GM12874 (cell line): ENCODE results near the gene EME2.

Experiments
- TF ChIP-seq, protein P1 (sequence below): IDR thresholded peaks from 2 replicates; pipeline ENCODE4 v1.5.1; 2011; ENCODE audit warnings: low read depth, mild to moderate bottlenecking, control low read depth, low read length, moderate library complexity; ENCODE audit not compliant: insufficient read depth

The EME2 gene

DNA sequence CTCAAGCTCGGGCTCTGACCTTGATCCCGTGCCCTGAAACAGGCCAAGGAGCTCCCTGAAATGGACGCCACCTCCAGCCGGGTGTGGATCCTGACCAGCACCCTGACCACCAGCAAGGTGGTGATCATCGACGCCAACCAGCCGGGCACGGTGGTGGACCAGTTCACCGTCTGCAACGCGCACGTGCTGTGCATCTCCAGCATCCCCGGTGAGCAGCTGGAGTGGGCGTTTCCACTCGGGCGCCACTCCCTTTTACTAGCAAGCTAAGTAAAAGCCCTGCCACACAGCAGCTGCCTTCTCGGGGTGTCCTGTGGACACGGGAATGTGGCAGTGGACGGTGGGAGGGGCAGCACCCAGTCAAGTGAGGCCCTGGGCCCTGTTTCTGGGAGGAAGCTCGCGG is 7.6 kb upstream of the EME2 start:
- TF ChIP-seq, protein P1, sequence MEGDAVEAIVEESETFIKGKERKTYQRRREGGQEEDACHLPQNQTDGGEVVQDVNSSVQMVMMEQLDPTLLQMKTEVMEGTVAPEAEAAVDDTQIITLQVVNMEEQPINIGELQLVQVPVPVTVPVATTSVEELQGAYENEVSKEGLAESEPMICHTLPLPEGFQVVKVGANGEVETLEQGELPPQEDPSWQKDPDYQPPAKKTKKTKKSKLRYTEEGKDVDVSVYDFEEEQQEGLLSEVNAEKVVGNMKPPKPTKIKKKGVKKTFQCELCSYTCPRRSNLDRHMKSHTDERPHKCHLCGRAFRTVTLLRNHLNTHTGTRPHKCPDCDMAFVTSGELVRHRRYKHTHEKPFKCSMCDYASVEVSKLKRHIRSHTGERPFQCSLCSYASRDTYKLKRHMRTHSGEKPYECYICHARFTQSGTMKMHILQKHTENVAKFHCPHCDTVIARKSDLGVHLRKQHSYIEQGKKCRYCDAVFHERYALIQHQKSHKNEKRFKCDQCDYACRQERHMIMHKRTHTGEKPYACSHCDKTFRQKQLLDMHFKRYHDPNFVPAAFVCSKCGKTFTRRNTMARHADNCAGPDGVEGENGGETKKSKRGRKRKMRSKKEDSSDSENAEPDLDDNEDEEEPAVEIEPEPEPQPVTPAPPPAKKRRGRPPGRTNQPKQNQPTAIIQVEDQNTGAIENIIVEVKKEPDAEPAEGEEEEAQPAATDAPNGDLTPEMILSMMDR, result no peak

- TF ChIP-seq, protein P1, result no peak
Measured at GRCh38 chr16:1765826-1766225, 6.8 kb upstream of the EME2 start.

- TF ChIP-seq, protein P1, result no peak
Measured at GRCh38 chr16:1766231-1766630, 6.4 kb upstream of the EME2 start.

DNA sequence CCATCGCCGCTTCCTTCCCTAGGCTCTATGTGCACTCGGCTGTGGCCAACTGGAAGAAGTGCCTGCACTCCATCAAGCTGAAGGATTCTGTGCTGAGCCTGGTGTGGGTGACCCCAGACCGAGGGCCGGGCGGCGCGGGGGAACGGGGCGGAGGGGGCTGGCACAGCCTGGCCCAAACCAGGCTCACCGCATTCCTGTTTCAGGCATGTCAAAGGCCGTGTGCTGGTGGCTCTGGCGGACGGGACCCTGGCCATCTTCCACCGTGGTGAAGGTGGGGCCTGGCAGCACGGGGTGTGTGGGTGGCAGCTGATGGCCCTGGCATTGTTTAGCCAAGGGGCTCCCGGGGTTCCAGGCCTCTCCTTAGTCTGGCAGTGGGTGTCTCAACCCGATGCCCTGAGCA is 5.9 kb upstream of the EME2 start:
- TF ChIP-seq, protein P1, result no peak

DNA sequence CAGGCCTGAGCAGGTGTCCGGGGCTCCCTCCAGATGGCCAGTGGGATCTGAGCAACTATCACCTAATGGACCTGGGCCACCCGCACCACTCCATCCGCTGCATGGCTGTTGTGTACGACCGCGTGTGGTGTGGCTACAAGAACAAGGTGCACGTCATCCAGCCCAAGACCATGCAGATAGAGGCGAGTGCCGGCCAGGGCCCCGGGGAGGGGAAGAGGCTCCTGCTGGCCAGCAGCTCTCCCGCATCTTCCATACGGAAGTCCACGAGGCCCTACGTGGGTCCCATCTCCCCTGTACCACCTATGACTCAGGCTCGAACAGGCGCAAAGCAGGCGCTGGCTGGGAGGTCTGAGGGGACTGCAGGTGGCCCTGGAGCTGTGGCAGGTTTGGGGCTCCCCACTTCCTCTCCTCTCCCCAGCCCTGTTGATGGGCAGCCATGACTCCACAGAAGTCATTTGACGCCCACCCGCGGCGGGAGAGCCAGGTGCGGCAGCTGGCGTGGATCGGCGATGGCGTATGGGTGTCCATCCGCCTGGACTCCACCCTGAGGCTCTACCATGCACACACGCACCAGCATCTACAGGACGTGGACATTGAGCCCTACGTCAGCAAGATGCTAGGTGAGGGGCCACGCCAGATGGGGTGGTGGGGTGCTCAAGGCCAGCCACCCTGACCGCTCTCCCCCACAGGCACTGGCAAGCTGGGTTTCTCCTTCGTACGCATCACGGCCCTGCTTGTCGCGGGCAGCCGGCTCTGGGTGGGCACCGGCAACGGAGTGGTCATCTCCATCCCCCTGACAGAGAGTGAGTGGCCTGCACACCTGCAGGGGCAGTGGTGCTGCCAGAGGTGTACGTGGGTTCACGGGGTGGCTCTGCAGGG is 5.3 kb upstream of the EME2 start:
- TF ChIP-seq, protein P1, result no peak

- TF ChIP-seq, protein P1, result no peak
Measured at GRCh38 chr16:1768061-1768766, 4.4 kb upstream of the EME2 start.

DNA sequence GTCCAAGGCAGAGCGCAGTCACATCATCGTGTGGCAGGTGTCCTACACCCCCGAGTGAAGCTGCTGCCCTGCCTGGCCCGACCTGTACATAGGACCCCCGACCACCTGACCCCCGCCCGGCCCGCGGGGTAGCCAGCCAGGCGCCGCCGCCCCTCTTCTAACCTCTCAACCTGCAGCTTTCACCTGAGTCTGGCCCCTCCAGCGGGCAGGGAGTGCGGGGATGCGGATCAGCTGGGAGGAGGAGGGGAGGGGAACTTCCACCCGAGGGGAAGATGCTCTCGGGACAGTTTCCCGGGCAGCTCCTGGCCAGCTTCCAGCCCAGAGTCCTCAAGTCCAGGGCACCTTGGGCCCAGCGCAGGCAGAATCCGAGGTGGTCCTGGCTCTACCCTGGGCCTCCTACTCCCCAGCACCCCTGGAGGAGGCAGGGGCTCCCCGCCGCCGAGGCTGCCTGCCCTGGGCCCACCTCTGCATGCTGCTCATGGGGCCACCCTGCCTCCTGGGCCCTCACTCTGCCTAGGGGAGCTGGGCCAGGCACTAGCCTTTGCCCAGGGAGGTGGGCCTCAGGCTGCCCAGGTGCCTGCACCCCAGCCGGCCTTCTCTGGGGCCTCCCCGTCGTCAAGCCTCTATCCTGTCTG is 3.7 kb upstream of the EME2 start:
- TF ChIP-seq, protein P1, result no peak
